GM18517 (cell line): ENCODE results near the gene TOR1B.

Experiments
- ATAC-seq: cut with Tn5 transposase; IDR thresholded peaks from one replicate; pipeline ENCODE4 v1.9.1; 2021; ENCODE audit warnings: mild to moderate bottlenecking, moderate library complexity; ENCODE audit not compliant: unreplicated experiment

The TOR1B gene

GRCh38 chr9:129813661-129814060, 10.7 kb downstream of the TOR1B start:
- no peak for ATAC-seq

- ATAC-seq, result no peak
Measured at GRCh38 chr9:129814432-129815223, 11.6 kb downstream of the TOR1B start.

GRCh38 chr9:129815278-129815677, 12.3 kb downstream of the TOR1B start:
- ATAC-seq, result no peak

GRCh38 chr9:129816501-129817435, 13.8 kb downstream of the TOR1B start:
- ATAC-seq, result no peak

GRCh38 chr9:129822898-129823541, 20.0 kb downstream of the TOR1B start:
- no peak for ATAC-seq

- no peak for ATAC-seq
Measured at GRCh38 chr9:129823542-129823934, 20.6 kb downstream of the TOR1B start.

GRCh38 chr9:129823935-129824601, 21.1 kb downstream of the TOR1B start, which contains the start of gene TOR1A:
TSS of gene TOR1A (minus strand) at chr9:129824136. CDS start at chr9:129824085, 51 bp downstream.
- peak; percentile 81 for ATAC-seq

GRCh38 chr9:129826344-129826743, 23.4 kb downstream of the TOR1B start:
- ATAC-seq, result no peak

- no peak for ATAC-seq
Measured at GRCh38 chr9:129826759-129827158, 23.8 kb downstream of the TOR1B start.

- no peak for ATAC-seq
Measured at GRCh38 chr9:129828051-129828450, 25.1 kb downstream of the TOR1B start.

GRCh38 chr9:129828969-129829368, 26.0 kb downstream of the TOR1B start:
- ATAC-seq, result no peak

- ATAC-seq, result no peak
Measured at GRCh38 chr9:129832982-129833381, 30.0 kb downstream of the TOR1B start.

GRCh38 chr9:129834489-129835127, 31.6 kb downstream of the TOR1B start:
- ATAC-seq, result peak; percentile 28

- peak; percentile 74 for ATAC-seq
Measured at GRCh38 chr9:129835128-129835859, 32.3 kb downstream of the TOR1B start, which contains the start of the genes C9orf78 and USP20. TSS of gene C9orf78 (minus strand) at chr9:129835275. CDS start at chr9:129835221, 54 bp downstream. TSS of gene USP20 (plus strand) at chr9:129835458. CDS start at chr9:129852556, 17,098 bp downstream.

- no peak for ATAC-seq
Measured at GRCh38 chr9:129835860-129836223, 32.9 kb downstream of the TOR1B start.

GRCh38 chr9:129836311-129837007, 33.5 kb downstream of the TOR1B start:
- ATAC-seq, result no peak

GRCh38 chr9:129838707-129839259, 35.8 kb downstream of the TOR1B start:
- no peak for ATAC-seq

- ATAC-seq, result no peak
Measured at GRCh38 chr9:129839324-129840023, 36.5 kb downstream of the TOR1B start.
